WERI-Rb-1 (cell line): ENCODE data around the gene FGFBP2.

Experiments used
- DNase-seq: peaks from one replicate; pipeline ENCODE4 v3.0.0-alpha.2; 2020
- H3K27ac ChIP-seq: fragments of 250-450 bp; sonication (Bioruptor Pico); 2 replicates; pipeline ENCODE4 v1.5.1; 2020; ENCODE audit warnings: mild to moderate bottlenecking, moderate library complexity
- H3K27me3 ChIP-seq: fragments of 250-450 bp; sonication (Bioruptor Pico); 2 replicates; pipeline ENCODE4 v1.5.1; 2021; ENCODE audit warnings: mild to moderate bottlenecking, low read depth, moderate library complexity; ENCODE audit not compliant: insufficient read depth, severe bottlenecking
- H3K36me3 ChIP-seq: fragments of 250-450 bp; sonication (Bioruptor Pico); 2 replicates; pipeline ENCODE4 v1.5.1; 2020; ENCODE audit warnings: mild to moderate bottlenecking, moderate library complexity
- H3K4me3 ChIP-seq: 2 replicates; pipeline ENCODE4 v1.5.1; 2011; ENCODE audit warnings: low read depth, mild to moderate bottlenecking, control low read depth, low read length
- H3K9me3 ChIP-seq: fragments of 250-450 bp; sonication (Bioruptor Pico); 2 replicates; pipeline ENCODE4 v1.5.1; 2021; ENCODE audit warnings: mild to moderate bottlenecking, moderate library complexity; ENCODE audit not compliant: severe bottlenecking
- TF ChIP-seq, protein P1 (sequence below): IDR thresholded peaks from 2 replicates; pipeline ENCODE4 v1.5.1; 2011; ENCODE audit warnings: low read depth, mild to moderate bottlenecking, control low read depth, inconsistent platforms, low read length

Gene FGFBP2

DNA sequence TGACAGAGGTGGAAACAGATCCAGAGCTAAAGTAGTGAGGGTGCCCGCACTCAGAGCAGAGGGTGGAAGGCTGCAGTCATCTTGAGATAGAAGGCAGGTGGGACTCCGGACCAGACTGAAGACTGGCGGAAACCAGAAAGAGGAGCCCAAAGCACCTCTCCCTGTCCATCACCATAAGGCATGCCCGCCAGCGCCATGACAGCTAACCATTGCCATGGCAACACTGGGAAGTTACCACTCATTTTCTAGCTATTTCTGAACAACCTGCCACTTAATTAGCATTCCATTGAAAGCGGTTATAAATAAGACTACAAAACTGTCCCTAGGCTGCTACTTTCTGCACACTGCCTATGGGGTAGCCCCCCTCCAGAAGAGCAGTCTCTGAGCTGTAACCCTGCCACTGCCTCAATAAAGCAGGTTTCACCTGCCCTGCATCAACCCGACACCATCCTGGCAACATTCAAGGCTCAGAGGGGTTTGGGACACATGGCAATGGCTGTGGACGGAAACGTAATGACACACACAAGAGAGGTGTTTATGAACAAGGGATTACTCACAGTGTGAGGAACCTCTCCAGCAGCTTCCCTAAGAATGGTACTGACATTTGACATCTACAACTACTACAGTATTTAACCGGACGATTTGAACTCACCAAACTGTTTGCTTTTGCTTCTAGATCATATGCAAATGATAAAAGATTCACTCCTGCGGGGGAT lies 27.8 kb upstream of the FGFBP2 start:
- Histone ChIP-seq H3K9me3 (no peaks in the 10 kb centered on the region), H3K27me3 (no peaks in the 10 kb centered on the region), H3K4me3 (no peak overlapping the region), H3K36me3 (peaks cover 97% of the 10 kb centered on the region), H3K27ac (no peak overlapping the region)
- no peak for DNase-seq
- TF ChIP-seq, protein P1, sequence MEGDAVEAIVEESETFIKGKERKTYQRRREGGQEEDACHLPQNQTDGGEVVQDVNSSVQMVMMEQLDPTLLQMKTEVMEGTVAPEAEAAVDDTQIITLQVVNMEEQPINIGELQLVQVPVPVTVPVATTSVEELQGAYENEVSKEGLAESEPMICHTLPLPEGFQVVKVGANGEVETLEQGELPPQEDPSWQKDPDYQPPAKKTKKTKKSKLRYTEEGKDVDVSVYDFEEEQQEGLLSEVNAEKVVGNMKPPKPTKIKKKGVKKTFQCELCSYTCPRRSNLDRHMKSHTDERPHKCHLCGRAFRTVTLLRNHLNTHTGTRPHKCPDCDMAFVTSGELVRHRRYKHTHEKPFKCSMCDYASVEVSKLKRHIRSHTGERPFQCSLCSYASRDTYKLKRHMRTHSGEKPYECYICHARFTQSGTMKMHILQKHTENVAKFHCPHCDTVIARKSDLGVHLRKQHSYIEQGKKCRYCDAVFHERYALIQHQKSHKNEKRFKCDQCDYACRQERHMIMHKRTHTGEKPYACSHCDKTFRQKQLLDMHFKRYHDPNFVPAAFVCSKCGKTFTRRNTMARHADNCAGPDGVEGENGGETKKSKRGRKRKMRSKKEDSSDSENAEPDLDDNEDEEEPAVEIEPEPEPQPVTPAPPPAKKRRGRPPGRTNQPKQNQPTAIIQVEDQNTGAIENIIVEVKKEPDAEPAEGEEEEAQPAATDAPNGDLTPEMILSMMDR = no peak

DNA sequence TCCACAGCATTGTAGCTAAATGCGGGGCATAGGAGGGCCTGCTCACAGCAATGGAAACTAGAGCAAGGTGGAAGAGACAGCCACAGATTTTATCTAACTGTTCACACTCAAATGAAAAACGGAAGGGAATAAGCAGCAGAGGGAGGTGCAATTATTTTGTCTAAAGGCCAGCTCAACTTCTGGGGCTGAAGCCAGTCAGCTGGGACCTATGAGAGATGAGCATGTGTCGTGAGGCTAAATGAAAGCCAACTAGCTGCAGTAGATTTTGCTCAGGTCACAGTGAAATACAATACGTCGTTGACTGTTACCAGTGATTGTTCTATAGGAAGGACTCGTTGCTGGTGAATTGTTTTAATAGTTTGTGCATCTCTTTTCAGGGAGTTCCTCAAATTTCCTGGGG lies 26.4 kb upstream of the FGFBP2 start:
- H3K36me3 ChIP-seq = peaks cover 98% of the 10 kb centered on the region
- no peak for DNase-seq
- TF ChIP-seq, protein P1 = no peak

DNA sequence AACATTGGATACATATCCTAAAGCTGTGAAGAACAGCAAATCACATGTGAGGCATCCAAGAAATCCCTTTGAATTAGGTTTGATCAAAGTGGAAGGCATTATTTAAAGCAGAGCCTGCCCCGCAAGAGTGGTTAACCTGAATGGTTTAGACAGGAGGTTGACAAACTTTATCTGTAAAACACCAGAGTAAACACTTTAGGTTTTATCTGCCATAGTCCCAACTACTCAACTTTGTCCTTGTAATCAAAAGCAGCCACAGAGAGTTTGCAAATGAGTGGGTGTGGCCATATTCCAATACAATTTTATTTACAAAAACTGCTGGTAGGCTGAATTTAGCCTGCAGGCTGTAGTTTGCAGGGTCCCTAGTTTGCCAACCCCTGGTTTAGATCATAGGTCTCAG lies 25.2 kb upstream of the FGFBP2 start:
- Histone ChIP-seq H3K27ac (no peak overlapping the region), H3K9me3 (no peaks in the 10 kb centered on the region), H3K27me3 (no peaks in the 10 kb centered on the region), H3K36me3 (peaks cover 98% of the 10 kb centered on the region), H3K4me3 (no peak overlapping the region)
- TF ChIP-seq, protein P1 = no peak
- no peak for DNase-seq

More for the DNA sequence above, 26.4 kb upstream of the FGFBP2 start:
- no peaks in the 10 kb centered on the region for H3K9me3 ChIP-seq
- H3K27me3 ChIP-seq = no peaks in the 10 kb centered on the region
- H3K27ac ChIP-seq = no peak overlapping the region
- no peak overlapping the region for H3K4me3 ChIP-seq

- peaks cover 98% of the 10 kb centered on the region for H3K36me3 ChIP-seq
- no peak for DNase-seq
- no peaks in the 10 kb centered on the region for H3K27me3 ChIP-seq
- H3K27ac ChIP-seq = no peak overlapping the region
- TF ChIP-seq, protein P1 = no peak
- no peaks in the 10 kb centered on the region for H3K9me3 ChIP-seq
- no peak overlapping the region for H3K4me3 ChIP-seq
These were observed 23.9 kb upstream of the FGFBP2 start for GRCh38 chr4:15986907-15987306.

DNA sequence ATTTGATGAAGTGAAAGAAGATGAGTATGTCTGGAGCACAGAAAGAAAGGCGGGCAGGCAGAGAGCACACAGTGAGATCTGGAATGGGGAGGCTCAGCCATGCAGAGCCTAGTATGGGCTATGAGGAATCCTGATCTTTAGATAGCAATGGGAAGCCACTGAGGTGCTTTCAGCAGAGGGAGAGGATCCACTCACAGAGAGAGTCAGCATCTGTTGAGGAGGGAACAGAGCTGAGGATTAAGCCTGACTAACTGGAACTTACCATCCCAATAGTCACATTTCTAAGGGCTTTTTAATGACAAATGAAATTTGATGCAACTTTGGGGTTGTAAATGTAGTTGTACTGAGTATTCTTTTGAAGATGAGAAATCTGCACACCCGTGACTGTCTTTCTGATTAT lies 20.6 kb upstream of the FGFBP2 start:
- Histone ChIP-seq H3K27ac (no peak overlapping the region), H3K27me3 (no peaks in the 10 kb centered on the region), H3K4me3 (no peak overlapping the region), H3K9me3 (no peaks in the 10 kb centered on the region), H3K36me3 (peaks cover 99% of the 10 kb centered on the region)
- DNase-seq = no peak
- TF ChIP-seq, protein P1 = no peak
